VCaP (cell line): ENCODE data around the gene THOP1.
A peak's percentile ranks its signal among the peaks of the same experiment; 100 is the strongest.

Source experiments
- H3K27ac ChIP-seq: fragments of 450-650 bp; 2 replicates; pipeline ENCODE4 v1.5.1; 2017
- TF ChIP-seq, protein P1 (sequence below): fragments of 450-650 bp; conservative IDR thresholded peaks from 2 replicates; pipeline ENCODE4 v1.5.1; 2017; ENCODE audit warnings: mild to moderate bottlenecking, moderate library complexity

Gene THOP1

DNA sequence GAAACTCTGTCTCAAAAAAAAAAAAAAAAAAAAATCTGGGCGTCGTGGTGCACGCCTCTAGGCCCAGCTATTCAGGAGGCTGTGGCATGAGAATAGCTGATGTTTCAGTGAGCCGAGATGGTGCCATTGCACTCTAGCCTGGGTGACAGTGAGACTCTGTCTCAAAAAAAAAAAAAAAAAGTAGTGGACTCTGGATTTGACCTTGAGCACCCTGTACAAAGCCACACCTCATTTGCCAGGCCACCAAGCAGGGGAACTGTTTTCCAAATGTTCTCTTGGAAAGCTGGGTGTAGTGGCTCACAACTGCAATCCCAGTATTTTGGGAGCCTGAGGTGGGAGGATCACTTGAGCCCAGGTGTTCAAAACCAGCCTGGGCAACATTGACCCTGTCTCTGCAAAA, 52.1 kb downstream of the THOP1 start:
- TF ChIP-seq, protein P1, sequence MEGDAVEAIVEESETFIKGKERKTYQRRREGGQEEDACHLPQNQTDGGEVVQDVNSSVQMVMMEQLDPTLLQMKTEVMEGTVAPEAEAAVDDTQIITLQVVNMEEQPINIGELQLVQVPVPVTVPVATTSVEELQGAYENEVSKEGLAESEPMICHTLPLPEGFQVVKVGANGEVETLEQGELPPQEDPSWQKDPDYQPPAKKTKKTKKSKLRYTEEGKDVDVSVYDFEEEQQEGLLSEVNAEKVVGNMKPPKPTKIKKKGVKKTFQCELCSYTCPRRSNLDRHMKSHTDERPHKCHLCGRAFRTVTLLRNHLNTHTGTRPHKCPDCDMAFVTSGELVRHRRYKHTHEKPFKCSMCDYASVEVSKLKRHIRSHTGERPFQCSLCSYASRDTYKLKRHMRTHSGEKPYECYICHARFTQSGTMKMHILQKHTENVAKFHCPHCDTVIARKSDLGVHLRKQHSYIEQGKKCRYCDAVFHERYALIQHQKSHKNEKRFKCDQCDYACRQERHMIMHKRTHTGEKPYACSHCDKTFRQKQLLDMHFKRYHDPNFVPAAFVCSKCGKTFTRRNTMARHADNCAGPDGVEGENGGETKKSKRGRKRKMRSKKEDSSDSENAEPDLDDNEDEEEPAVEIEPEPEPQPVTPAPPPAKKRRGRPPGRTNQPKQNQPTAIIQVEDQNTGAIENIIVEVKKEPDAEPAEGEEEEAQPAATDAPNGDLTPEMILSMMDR, result no peak
- no peak overlapping the region for H3K27ac ChIP-seq

DNA sequence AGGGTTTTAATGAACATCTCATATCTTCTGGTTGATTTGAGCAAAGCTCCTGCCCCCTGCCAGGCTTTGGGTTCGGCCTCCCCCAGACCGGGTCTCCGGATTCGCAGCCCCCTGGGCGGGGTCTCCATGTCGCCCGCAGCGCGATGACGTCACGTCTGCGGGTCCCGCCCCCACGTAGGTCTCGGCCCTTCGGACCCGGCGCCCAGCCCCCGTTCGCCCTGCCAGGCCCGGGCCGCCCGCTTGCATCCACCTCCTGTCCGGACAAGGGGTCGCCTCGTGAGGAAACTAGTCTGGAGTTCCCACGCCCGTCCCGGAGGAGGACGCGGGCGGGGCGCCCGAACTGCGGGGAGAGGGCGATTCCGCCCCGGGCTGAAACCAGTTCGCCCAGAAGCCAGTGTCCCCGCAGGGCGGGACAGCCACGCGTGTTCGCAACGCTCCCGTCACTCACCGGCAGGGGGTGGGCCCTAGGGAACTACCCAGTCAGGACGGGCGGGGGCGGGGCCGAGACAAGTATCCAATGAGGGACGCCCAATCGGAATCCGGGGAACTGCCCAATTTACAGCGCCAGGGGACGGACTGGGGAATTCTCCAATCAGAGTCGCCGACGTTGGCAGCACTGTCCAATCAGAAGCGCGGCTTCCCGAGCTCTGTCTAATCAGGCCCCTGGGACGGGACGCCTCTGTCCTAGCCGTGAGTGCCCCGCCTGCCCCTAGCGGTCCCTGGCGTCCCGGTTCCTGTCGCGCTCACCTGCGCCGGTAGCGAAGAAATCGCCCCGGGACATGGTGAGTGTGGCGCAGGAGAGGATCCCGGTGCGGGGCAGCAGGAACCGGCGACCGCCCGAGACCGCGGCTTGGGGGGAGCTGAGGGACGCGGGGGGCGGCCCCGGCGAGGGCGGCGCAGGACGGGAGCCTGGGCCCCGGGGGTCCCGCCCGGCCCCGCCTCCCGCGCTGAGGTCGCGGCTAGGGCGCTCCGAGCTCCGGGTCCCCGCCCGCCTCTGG, 55.8 kb downstream of the THOP1 start, which contains the start of gene ZNF555:
Gene ZNF555, plus strand, starts transcription at position 682 of the 998 bp plus-strand sequence. Its CDS starts 98 bp downstream, at position 780.
- TF ChIP-seq, protein P1, result peak; percentile 65
- H3K27ac ChIP-seq, result peak within 1 kb of the TSS; percentile 88

GRCh38 chr19:2841855-2842574, 56.7 kb downstream of the THOP1 start:
- TF ChIP-seq, protein P1, result no peak
- peak overlapping the region; percentile 88 for H3K27ac ChIP-seq

DNA sequence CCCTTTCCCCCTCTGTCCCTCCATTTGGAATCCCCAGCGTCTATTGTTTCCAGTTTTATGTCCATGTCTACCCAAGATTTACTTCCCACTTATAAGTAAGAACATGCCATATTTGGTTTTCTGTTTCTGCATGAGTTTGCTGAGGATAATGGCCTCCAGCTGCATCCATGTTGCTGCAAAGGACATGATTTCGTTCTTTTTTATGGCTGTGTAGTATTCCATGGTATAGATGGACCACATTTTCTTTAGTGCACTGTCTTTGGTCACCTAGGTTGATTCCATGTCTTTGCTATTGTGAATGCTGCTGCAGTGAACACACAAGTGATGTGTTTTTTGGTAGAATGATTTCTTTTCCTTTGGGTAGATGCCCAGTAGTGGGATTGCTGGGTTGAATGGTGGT, 59.8 kb downstream of the THOP1 start:
- no peak overlapping the region for H3K27ac ChIP-seq
- TF ChIP-seq, protein P1, result no peak

DNA sequence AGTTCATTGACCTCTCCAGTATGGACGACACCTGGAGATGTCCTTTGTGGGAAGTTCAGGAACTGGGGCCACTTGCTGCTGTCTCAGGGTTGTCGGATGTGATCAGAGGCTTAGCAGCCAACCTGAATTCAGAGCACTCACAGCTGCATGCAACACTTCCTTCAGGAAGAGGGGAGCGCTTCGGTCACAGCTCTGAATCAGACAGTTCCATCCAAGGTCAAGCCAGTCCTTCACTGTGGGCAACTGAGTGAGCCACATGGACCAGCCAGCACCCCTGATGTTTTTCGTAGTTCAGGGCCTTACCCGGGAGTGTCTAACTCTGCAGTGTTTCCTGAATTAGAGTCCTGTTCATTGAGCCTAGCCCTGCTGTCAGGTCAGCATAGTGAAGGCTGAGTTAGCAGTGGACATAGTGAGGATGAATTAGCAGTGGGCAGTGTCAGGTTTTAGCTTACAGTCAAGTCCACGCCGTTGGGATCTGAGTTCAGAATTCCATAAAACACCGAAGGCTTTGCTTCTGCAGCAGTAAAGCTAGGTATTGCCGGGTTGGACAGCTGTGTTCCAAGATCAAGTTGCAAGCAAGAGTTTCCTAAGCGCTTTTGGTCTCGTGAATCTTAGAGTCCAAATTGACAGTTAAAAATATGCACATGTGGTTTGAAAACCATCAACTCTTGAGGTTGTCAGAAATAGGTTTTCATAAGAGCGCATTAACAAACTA, 61.0 kb downstream of the THOP1 start:
- TF ChIP-seq, protein P1, result no peak
- no peak overlapping the region for H3K27ac ChIP-seq

DNA sequence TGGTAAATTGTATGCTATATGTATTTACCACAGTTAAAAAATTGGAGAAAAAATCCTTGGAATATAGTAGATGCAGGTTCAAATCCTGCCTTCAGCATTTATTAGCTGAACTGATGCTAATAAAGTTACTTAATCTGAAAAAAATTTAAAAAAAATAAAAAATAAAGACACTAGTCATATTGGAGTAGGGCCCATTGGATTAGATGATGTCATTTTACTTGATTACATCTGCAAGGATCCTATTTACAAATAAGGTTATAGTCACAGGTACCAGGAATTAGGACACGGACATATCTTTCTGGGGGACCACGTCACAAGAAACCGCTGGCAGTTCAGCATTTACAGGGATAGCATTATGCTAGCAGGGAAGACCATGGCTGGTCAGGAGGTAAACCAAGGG, 62.2 kb downstream of the THOP1 start:
- H3K27ac ChIP-seq, result no peak overlapping the region
- TF ChIP-seq, protein P1, result no peak
